SK-N-SH (cell line): ENCODE results near the gene USP51. TPM values are rescaled to one million over a fixed set of nuclear protein-coding genes. Genes with fewer than 3 reads are reported as not detected.
"Not testable (repeated sequence)": the region's sequence is repeated elsewhere in the genome, so short reads cannot be mapped to it uniquely, and the experiment has no call there.

Source experiments
- CTCF ChIA-PET: fragments of 300-600, 350-600 bp; formaldehyde crosslinking; extraction: SDS; loops from one replicate; lab custom pipeline; 2021; lab: Yijun Ruan, JAX
- POLR2A ChIA-PET: fragments of 350-600 bp; sonication (Branson Sonifier 250); formaldehyde crosslinking; extraction: SDS; loops from one replicate; lab custom pipeline; 2020; ENCODE audit warnings: antibody characterized with exemption, inconsistent platforms; lab: Yijun Ruan, JAX
- DNase-seq: peaks from one replicate; pipeline ENCODE4 v3.0.0; 2012
- H2AFZ ChIP-seq: fragments of 200-600 bp; sonication (generic); 2 replicates; pipeline ENCODE4 v1.8.1; 2016; ENCODE audit warnings: antibody characterized with exemption, mild to moderate bottlenecking, low read depth
- H3F3A ChIP-seq: fragments of 200-600 bp; sonication (generic); replicated peaks from 2 replicates; pipeline ENCODE3; 2016; ENCODE audit warnings: antibody characterized with exemption, mild to moderate bottlenecking; ENCODE audit not compliant: insufficient read depth
- H3K27ac ChIP-seq, 2 experiments: fragments of 200-500 bp in 1 of 2; fragments of 200-600 bp in 1 of 2; sonication (Bioruptor generic) in 1 of 2; sonication (generic), shearing (Covaris generic) in 1 of 2; 2 replicates each; pipeline versions ENCODE4 v1.5.1 to v1.6.1; 2014 to 2016; ENCODE audit warnings: low read depth in 2 of 2, inconsistent platforms in 1 of 2, low read length in 1 of 2, mild to moderate bottlenecking in 1 of 2, mixed read lengths in 1 of 2
- H3K27me3 ChIP-seq: fragments of 200-600 bp; sonication (generic), shearing (Covaris generic); 2 replicates; pipeline ENCODE4 v1.6.1; 2016; ENCODE audit warnings: mixed run types; ENCODE audit not compliant: insufficient read depth
- H3K36me3 ChIP-seq, 2 experiments: fragments of 200-500 bp in 1 of 2; fragments of 200-600 bp in 1 of 2; sonication (Bioruptor generic) in 1 of 2; sonication (generic) in 1 of 2; replicated peaks in 1 of 2; 2 replicates each; pipeline versions ENCODE3 to v1.5.1; 2014 to 2016; ENCODE audit warnings: low read length in 1 of 2, mild to moderate bottlenecking in 1 of 2; ENCODE audit not compliant: insufficient read depth in 2 of 2, control insufficient read depth in 1 of 2
- H3K4me1 ChIP-seq, 2 experiments: fragments of 200-500 bp in 1 of 2; fragments of 200-600 bp in 1 of 2; sonication (Bioruptor generic) in 1 of 2; sonication (generic), shearing (Covaris generic) in 1 of 2; 2 replicates each; pipeline versions ENCODE4 v1.5.1 to v1.6.1; 2014 to 2016; ENCODE audit warnings: low read depth in 1 of 2, low read length in 1 of 2, mixed run types in 1 of 2; ENCODE audit not compliant: insufficient read depth in 2 of 2, control insufficient read depth in 1 of 2
- H3K4me2 ChIP-seq: fragments of 200-600 bp; sonication (generic), shearing (Covaris generic); 2 replicates; pipeline ENCODE4 v1.6.1; 2017; ENCODE audit warnings: mixed run types
- H3K4me3 ChIP-seq, 2 experiments: fragments of 200-500 bp in 1 of 2; fragments of 200-600 bp in 1 of 2; sonication (Bioruptor generic) in 1 of 2; sonication (generic), shearing (Covaris generic) in 1 of 2; 2 replicates each; pipeline versions ENCODE4 v1.5.1 to v1.8.1; 2014 to 2016; ENCODE audit warnings: low read depth in 2 of 2, inconsistent platforms in 1 of 2, low read length in 1 of 2, mild to moderate bottlenecking in 1 of 2, mixed read lengths in 1 of 2, moderate library complexity in 1 of 2
- H3K79me2 ChIP-seq: fragments of 200-600 bp; sonication (generic); 2 replicates; pipeline ENCODE4 v1.8.1; 2017; ENCODE audit warnings: mild to moderate bottlenecking; ENCODE audit not compliant: insufficient read depth
- H3K9ac ChIP-seq: fragments of 200-600 bp; sonication (generic); 2 replicates; pipeline ENCODE4 v1.6.1; 2017; ENCODE audit warnings: mixed run types
- H3K9me2 ChIP-seq: fragments of 200-600 bp; sonication (generic); 2 replicates; pipeline ENCODE4 v1.6.1; 2017; ENCODE audit warnings: mixed run types
- H3K9me3 ChIP-seq: fragments of 200-600 bp; sonication (generic); 2 replicates; pipeline ENCODE4 v1.6.1; 2017; ENCODE audit warnings: mixed run types, mild to moderate bottlenecking, moderate library complexity
- H4K20me1 ChIP-seq: fragments of 200-600 bp; sonication (generic); 2 replicates; pipeline ENCODE4 v1.6.1; 2017; ENCODE audit warnings: mild to moderate bottlenecking, mixed run types; ENCODE audit not compliant: insufficient read depth
- FOXM1 ChIP-seq: IDR thresholded peaks from 2 replicates; pipeline ENCODE4 v1.4.0; 2012; ENCODE audit warnings: low read depth, mild to moderate bottlenecking
- JUND ChIP-seq: IDR thresholded peaks from 2 replicates; pipeline ENCODE4 v1.4.0; 2012
- MEF2A ChIP-seq: IDR thresholded peaks from 2 replicates; pipeline ENCODE4 v1.4.0; 2012; ENCODE audit warnings: low read depth, borderline replicate concordance
- RAD21 ChIP-seq: IDR thresholded peaks from 2 replicates; pipeline ENCODE4 v1.6.1; 2012; ENCODE audit warnings: mild to moderate bottlenecking, low read length
- SIN3A ChIP-seq: IDR thresholded peaks from 2 replicates; pipeline ENCODE4 v1.6.1; 2012; ENCODE audit warnings: low read depth, mild to moderate bottlenecking, low read length, moderate library complexity, borderline replicate concordance
- TCF12 ChIP-seq: IDR thresholded peaks from 2 replicates; pipeline ENCODE4 v1.4.0; 2012
- USF2 ChIP-seq: fragments of 150-350 bp; IDR thresholded peaks from 2 replicates; pipeline ENCODE4 v1.6.1; 2017; ENCODE audit warnings: antibody characterized with exemption, low read length, low read depth, borderline replicate concordance
- WGBS: methylation state at CpG from one replicate; pipeline ENCODE4 v1.1.6; 2017; ENCODE audit warnings: low lambda C conversion rate; 5-methylcytosine and 5-hydroxymethylcytosine counted together
- polyA plus RNA-seq, 3 experiments: library from polyadenylated mRNA; depleted of rRNA; stranded (reverse); fragments of >200 nt; gene quantifications; 2 replicates each; pipeline ENCODE4 v1.2.3, GENCODE V29; 2012

USP51 gene
- polyA plus RNA-seq, 1 of the 3 experiments (the other 2 are of a cell fraction) = 0.36 TPM

- CTCF ChIA-PET = interaction anchor here (0.5 kb wide), 1 partner anchor 748 kb away, joined by 3 read pairs; no protein-coding TSS in a partner anchor
These were observed 33.1 kb upstream of the USP51 start for GRCh38 chrX:55522596-55523276.

GRCh38 chrX:55521687-55522086 lies 32.0 kb upstream of the USP51 start:
- no peak for DNase-seq
- POLR2A ChIA-PET = no interaction called here
- Histone ChIP-seq H3K9me3 (no peaks in the 10 kb centered on the region), H2AFZ (no peak overlapping the region), H3K79me2 (no peaks in the 10 kb centered on the region), H3K27me3 (no peaks in the 10 kb centered on the region), H4K20me1 (no peaks in the 10 kb centered on the region), H3K9me2 (no peaks in the 10 kb centered on the region), H3K9ac (no peak overlapping the region), H3F3A (no peaks in the 10 kb centered on the region), H3K36me3 (no peaks in the 10 kb centered on the region), H3K4me3 (no peak overlapping the region), H3K4me1 (no peaks in the 10 kb centered on the region), H3K4me2 (no peak overlapping the region), H3K27ac (no peak overlapping the region)
- TF ChIP-seq RAD21 (no peak), MEF2A (no peak)
- WGBS = 0% methylated on average over 1 of the region's 3 CpGs
- CTCF ChIA-PET = no interaction called here

More at GRCh38 chrX:55522596-55523276, 33.1 kb upstream of the USP51 start:
- no peaks in the 10 kb centered on the region for H3K36me3 ChIP-seq
- H3K9me2 ChIP-seq = no peaks in the 10 kb centered on the region
- H3K27me3 ChIP-seq = no peaks in the 10 kb centered on the region
- no peaks in the 10 kb centered on the region for H3K79me2 ChIP-seq
- H3K9ac ChIP-seq = no peak overlapping the region
- no peak overlapping the region for H3K4me3 ChIP-seq
- no peak overlapping the region for H3K27ac ChIP-seq
- no peak overlapping the region for H2AFZ ChIP-seq
- TF ChIP-seq USF2 (no peak), SIN3A (no peak), JUND (no peak), TCF12 (no peak), FOXM1 (no peak)
- POLR2A ChIA-PET = no interaction called here
- H3K9me3 ChIP-seq = no peaks in the 10 kb centered on the region
- 17% methylated on average over 16 of the region's 17 CpGs for WGBS
- H3F3A ChIP-seq = no peaks in the 10 kb centered on the region
- no peaks in the 10 kb centered on the region for H4K20me1 ChIP-seq
- H3K4me2 ChIP-seq = no peak overlapping the region
- H3K4me1 ChIP-seq = no peaks in the 10 kb centered on the region
- no peak for DNase-seq

DNA sequence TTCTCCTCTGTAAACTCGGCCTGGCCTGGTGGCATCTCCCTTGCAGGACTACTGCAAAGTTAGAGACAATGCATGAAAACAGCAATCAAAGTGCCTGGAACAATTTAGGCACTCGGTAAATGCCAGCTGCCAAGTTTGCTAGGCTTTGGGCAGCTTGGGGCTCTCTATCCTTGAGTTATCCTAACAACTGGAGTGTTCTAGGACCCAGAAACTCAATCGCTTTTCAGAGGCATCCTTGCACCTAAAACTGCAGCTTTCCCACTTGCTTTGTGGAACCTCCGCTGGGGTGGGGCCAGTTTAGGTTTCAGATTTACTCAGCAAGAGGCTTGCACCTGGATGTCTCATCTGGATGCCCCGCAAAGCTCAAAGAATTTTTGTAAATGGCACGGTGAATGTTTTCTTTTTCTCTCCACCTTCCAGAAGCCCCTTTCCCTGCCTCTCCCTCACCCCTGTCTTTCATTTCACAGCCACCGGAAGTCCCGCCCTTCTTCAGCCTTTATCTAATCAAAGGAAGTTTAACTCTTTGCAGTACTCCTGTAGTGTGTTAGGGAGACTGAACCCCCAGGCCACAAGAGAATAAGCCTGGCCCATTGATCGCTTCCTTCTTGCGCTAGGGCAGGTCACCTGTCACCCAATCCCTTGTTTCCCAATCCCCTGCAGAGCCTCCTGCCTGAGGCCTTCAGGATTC lies 27.3 kb upstream of the USP51 start:
- H3K9me2 ChIP-seq, H3K4me3 ChIP-seq, H3K79me2 ChIP-seq, POLR2A ChIA-PET, H3K9me3 ChIP-seq, H3K4me1 ChIP-seq, CTCF ChIA-PET, H4K20me1 ChIP-seq, H3K27me3 ChIP-seq, H2AFZ ChIP-seq, DNase-seq, H3K9ac ChIP-seq, H3K36me3 ChIP-seq, H3F3A ChIP-seq, H3K4me2 ChIP-seq, H3K27ac ChIP-seq: not testable (repeated sequence)
- WGBS = no CpG with 5 or more reads among the region's 10 CpGs

- POLR2A ChIA-PET, H3K9me2 ChIP-seq, H3K4me3 ChIP-seq, H3K27me3 ChIP-seq, CTCF ChIA-PET, H3K36me3 ChIP-seq, H3K27ac ChIP-seq, H4K20me1 ChIP-seq, H2AFZ ChIP-seq, DNase-seq, H3K9me3 ChIP-seq, H3F3A ChIP-seq, H3K79me2 ChIP-seq, H3K9ac ChIP-seq, H3K4me2 ChIP-seq, H3K4me1 ChIP-seq: not testable (repeated sequence)
- no CpG with 5 or more reads among the region's 6 CpGs for WGBS
These were observed 23.5 kb upstream of the USP51 start for GRCh38 chrX:55513045-55513737.

GRCh38 chrX:55508410-55509152 lies 18.9 kb upstream of the USP51 start:
- H3K4me2 ChIP-seq, H3K9me2 ChIP-seq, H3K4me3 ChIP-seq, H3K36me3 ChIP-seq, H3K9ac ChIP-seq, H3K27ac ChIP-seq, H3F3A ChIP-seq, H3K4me1 ChIP-seq, H4K20me1 ChIP-seq, H3K27me3 ChIP-seq, H3K9me3 ChIP-seq, DNase-seq, CTCF ChIA-PET, H3K79me2 ChIP-seq, POLR2A ChIA-PET, H2AFZ ChIP-seq: not testable (repeated sequence)
- no CpG with 5 or more reads among the region's 10 CpGs for WGBS
